Stromal cell of bone marrow (primary cell): ENCODE data around the gene BICD1.

Experiments
- DNase-seq: peaks from one replicate; pipeline ENCODE4 v3.0.0-alpha.2; 2012; ENCODE audit warnings: low read depth

The BICD1 gene

GRCh38 chr12:32104572-32105355 is 1.9 kb upstream of the BICD1 start:
- DNase-seq, result no peak

- DNase-seq, result no peak
These were observed 596 bp upstream of the BICD1 start for GRCh38 chr12:32105986-32106516.

GRCh38 chr12:32107359-32108267 is 966 bp downstream of the BICD1 start:
- DNase-seq, result no peak

- DNase-seq, result no peak
These were observed 2.1 kb downstream of the BICD1 start for GRCh38 chr12:32108787-32109186.

- no peak for DNase-seq
These were observed 3.8 kb downstream of the BICD1 start for GRCh38 chr12:32110417-32110816.

- no peak for DNase-seq
These were observed 4.3 kb downstream of the BICD1 start for GRCh38 chr12:32110942-32111341.

GRCh38 chr12:32115404-32116104 is 8.9 kb downstream of the BICD1 start:
- DNase-seq, result peak; percentile 99

GRCh38 chr12:32116897-32117296 is 10.2 kb downstream of the BICD1 start:
- no peak for DNase-seq

- no peak for DNase-seq
These were observed 10.7 kb downstream of the BICD1 start for GRCh38 chr12:32117316-32117715.

GRCh38 chr12:32118806-32119205 is 12.2 kb downstream of the BICD1 start:
- no peak for DNase-seq

GRCh38 chr12:32120419-32120818 is 13.8 kb downstream of the BICD1 start:
- no peak for DNase-seq

GRCh38 chr12:32124637-32125036 is 18.0 kb downstream of the BICD1 start:
- DNase-seq, result no peak

- DNase-seq, result peak; percentile 56
These were observed 18.9 kb downstream of the BICD1 start for GRCh38 chr12:32125455-32126084.

GRCh38 chr12:32126720-32127119 is 20.1 kb downstream of the BICD1 start:
- no peak for DNase-seq

- DNase-seq, result no peak
These were observed 25.0 kb downstream of the BICD1 start for GRCh38 chr12:32131666-32132065.

- no peak for DNase-seq
These were observed 27.6 kb downstream of the BICD1 start for GRCh38 chr12:32134101-32134888.

GRCh38 chr12:32135967-32136366 is 29.3 kb downstream of the BICD1 start:
- no peak for DNase-seq

- DNase-seq, result no peak
These were observed 29.8 kb downstream of the BICD1 start for GRCh38 chr12:32136404-32136803.

GRCh38 chr12:32139064-32139421 is 32.4 kb downstream of the BICD1 start:
- DNase-seq, result no peak

- DNase-seq, result no peak
These were observed 34.2 kb downstream of the BICD1 start for GRCh38 chr12:32140877-32141276.

- DNase-seq, result no peak
These were observed 38.4 kb downstream of the BICD1 start for GRCh38 chr12:32145096-32145495.
